GM19452 (cell line): ENCODE results near the gene ITGAE.
A peak's percentile ranks its signal among the peaks of the same experiment; 100 is the strongest.
"Not testable (repeated sequence)": the region's sequence is repeated elsewhere in the genome, so short reads cannot be mapped to it uniquely, and the experiment has no call there.

ENCODE experiments used
- ATAC-seq: cut with Tn5 transposase; IDR thresholded peaks from one replicate; pipeline ENCODE4 v1.9.1; 2021; ENCODE audit not compliant: unreplicated experiment

The ITGAE gene

DNA sequence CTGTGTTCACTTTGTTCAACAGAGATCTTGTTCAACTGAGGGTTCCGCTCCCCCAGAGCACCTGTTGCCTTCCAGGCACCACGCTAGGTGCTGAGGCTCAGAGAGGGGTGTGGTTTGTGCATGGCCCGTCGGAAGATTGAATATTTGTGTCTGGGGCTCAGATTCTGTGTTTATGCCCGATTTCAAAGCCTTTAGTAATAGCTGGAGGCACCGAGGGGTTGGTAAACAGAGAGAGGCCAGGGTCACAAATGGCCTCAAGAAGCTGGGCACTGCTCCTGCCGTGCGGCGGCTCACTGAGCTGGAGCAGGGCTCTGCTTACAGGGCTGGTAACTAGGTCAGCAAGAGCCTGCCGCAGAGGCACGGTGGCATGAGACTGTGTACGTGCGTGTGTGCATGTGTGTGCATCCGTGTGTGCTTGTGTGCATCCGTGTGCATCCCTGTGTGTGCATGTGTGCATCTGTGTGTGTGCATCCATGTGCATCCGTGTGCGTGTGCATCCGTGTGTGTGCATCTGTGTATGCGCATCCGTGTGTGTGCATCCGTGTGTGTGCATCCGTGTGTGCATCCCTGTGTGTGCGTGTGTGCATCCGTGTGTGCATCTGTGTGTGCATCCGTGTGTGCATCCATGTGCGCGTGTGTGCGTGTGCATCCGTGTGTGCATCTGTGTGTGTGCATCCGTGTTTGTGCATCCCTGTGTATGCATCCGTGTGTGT lies 5.4 kb downstream of the ITGAE start:
- ATAC-seq, result no peak

DNA sequence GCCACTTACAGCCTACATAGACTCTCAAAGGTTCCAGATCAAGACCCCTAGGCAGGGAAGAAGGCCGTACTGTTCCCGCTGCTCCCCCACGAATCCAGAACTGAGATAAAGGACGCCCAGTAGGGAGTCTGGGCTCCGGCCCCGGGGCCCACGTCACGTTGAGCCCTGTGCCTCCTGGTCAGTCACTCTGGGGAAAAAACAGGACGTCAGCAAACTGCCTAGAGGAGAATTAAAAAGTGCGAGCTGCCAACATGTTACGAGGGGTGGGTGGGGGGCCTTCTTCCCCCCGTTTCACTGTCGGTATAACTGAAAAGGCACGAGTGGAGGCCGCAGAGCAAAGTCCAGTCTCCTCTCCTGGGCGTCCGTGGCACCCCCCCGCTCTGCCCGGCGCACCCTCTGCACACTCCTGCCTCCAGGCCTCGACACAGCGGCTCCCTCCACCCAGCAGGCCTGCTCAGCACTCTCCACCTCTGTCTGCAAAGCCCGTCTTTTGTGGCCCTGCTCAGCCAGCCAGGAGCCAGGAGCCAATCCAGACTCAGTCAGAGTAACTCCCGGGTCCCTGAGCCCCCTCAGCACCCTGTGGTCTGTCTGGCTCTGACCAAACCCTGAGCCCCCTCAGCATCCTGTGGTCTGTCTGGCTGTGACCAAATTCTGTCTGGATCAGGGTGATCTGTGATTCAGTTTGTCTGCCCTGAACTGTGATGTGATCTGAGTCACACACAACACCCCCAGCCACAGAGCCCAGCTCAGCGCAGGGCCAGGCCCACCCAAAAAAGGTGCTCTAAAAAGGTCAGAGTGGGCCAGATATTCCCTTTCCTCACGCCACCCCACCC lies 6.2 kb downstream of the ITGAE start:
- no peak for ATAC-seq

DNA sequence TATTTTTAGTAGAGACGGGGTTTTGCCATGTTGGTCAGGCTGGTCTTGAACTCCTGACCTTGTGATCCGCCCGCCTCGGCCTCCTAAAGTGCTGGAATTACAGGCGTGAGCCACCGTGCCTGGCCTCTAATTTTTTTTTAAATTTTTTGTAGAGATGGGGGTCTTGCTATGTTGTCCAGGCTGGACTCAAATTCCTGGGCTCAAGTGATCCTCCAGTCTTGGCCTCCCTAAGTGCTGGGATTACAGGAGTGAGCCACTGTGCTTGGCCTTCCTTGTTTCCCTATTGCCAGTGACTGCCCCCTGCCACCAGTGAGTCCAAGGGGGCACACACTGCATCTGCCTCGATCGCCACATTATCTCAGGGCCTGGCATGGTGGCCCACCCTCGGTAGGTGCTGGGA lies 6.8 kb downstream of the ITGAE start:
- not testable (repeated sequence) for ATAC-seq

DNA sequence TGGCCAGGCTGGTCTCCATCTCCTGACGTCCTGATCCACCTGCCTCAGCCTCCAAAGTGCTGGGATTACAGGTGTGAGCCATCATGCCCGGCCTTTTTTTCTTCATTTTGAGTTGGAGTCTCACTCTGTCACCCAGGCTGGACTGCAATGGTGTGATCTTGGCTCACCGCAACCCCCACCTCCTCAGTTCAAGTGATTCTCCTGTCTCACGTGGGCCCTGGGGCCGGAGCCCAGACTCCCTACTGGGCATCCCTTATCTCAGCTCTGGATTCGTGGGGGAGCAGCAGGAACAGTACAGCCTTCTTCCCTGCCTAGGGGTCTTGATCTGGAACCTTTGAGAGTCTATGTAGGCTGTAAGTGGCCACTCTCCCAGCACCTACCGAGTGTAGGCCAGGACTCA lies 7.7 kb downstream of the ITGAE start:
- not testable (repeated sequence) for ATAC-seq

DNA sequence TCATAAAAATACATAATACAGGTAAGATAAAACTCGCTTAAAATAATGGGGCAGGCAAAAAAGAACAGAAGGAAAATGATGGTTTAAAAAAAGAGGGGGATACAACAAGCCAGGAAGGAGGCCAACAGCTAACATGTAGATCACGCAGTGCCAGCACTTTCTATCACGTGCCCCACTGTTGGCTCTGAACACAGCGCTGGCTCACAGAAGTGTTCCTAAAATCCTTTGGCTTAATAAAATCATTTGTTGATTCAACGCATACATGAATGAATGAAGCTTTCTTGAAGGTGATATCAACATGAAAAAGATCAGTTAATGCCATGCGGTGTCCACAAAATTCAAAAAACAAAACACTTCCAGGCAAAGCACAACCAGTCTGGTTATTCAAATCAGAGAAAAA lies 8.5 kb downstream of the ITGAE start:
- no peak for ATAC-seq

DNA sequence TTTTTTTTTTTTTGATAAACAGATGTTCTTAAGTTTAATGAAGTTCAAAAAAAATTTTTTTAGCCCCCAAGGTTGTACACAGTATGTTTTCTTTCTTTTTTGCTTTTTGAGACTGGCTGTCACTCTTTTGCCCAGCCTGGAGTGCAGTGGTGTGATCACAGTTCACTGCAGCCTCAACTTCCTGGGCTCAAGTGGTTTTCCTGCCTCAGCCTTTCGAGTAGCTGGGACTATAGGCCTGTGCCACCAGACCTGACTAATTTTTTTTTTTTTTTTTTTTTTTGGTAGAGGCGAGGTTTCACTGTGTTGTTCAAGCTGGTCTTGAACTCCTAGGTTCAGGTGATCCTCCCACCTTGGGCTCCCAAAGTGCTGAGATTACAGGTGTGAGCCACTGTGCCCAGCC lies 12.8 kb downstream of the ITGAE start:
- no peak for ATAC-seq

DNA sequence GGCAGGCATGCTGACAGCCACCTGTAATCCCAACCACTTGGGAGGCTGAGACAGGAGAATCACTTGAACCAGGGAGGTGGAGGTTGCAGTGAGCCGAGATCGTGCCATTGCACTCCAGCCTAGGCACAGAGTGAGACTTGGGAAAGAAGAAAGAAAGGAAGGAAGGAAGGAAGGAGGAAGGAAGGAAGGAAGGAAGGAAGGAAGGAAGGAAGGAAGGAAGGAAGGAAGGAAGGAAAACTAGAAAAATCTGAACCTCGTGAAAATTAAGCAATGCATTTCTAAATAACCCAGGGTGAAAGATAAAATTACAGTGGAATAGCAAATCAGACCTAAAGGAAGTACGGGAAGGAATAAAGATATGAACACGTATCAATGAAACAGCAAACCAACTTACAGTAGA lies 15.7 kb downstream of the ITGAE start:
- not testable (repeated sequence) for ATAC-seq

DNA sequence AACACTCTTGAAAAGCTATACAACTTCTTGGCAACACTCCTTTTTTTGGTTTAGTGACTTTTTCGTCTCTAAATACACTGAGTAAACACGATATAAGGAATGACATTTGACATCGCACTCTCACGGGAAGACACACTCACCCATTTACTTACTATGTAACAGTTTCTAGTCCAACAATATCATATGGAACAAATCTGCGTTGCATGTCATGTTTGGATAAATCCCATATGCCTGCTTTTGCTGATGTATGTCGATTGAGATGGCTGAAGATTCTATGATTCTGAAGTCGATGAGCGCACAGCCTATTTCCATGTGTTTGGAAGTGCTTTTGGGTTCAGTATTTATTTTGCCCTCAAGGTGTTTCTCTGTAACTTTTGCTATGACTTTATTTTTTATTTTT lies 18.2 kb downstream of the ITGAE start:
- no peak for ATAC-seq

DNA sequence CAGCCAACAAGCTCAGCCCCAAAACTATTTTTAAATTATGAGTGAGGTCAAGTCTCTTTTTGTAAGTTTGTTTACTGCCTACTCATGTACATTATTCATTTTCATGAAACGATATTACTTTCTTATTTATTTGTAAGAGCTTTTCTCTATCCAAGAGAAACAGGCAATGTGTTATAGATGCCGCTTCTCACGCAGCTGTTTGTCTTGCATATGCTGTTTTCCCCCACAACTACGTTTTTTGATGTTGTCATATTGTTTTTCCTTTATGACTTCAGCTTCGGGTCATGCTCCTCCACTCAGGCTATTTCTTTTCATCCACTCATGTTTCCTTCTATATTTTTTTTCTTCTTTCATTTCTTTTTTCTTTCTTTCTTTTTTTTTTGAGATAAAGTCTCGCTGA lies 20.0 kb downstream of the ITGAE start:
- ATAC-seq, result no peak

DNA sequence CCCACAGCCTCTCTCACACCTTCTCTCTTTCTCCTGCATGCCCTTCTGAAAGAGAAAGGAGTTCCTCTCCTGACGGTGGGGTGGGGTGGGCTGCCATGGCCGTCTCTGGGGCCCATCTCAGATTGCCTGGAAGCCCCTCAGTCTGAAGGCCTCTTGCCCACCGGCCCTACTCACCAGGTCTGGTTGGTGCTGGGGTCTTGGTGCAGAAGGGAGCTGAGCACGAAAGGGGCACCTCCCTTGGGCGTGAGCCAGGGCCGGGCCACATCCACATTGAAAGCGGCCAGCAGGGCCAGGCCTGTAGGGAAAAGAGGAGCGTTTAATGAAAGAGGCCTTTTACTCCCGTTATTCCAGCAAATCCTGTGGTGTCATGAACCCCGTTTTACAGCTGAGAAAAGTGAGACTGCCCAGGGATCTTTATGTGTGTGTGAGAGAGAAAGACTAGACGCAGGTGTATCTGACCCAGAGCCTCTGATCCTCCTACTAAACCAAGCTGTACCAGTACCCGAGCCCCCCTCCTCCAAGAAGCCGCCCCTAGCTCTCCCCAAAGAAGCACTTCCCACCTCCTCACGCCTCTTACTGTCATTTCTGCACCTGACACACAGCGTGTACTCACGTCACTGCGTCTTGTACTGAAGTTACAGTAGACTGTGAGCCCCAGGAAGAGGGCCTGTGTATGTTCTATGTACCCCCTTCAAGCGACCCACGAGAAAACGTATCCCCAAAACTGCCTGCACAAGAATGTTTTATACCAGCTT lies 23.4 kb downstream of the ITGAE start:
- no peak for ATAC-seq

DNA sequence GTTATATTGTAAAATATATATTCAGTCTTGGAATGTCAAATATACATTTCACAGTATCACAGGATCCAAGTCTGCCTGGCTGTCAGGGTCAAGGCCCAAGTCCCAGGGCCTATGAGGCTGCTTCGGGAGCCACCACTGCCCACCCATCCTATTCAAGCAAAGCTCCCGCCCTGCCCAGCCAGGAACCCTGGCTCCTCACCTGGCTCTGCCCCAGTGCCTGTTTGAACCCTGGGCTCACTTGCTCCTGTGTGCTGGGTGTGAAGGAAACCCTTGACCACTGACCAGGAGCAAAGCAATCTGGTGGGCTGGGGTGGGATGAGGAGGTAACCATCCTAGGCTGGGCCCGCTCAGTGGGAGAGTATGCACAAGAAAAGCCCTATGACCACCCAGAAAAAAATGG lies 27.0 kb downstream of the ITGAE start:
- no peak for ATAC-seq

DNA sequence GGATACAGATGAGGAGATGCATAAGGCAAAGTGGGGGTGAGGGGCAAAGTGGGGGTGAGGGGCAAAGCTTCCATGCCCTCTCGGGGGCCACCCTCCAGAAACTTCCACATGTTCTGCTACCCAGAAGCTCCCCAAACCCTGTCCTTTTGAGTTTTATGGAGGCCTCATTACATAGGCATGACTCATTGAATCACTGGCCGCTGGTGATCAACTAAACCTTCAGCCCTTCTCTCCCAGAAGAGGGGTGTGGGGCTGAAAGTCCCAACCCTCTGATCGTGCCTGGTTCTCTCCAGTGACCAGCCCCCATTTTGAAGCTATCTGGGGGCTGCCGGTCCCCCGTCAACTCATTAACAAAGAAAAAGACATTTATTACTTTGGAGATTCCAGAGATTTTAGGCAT lies 27.5 kb downstream of the ITGAE start:
- no peak for ATAC-seq

DNA sequence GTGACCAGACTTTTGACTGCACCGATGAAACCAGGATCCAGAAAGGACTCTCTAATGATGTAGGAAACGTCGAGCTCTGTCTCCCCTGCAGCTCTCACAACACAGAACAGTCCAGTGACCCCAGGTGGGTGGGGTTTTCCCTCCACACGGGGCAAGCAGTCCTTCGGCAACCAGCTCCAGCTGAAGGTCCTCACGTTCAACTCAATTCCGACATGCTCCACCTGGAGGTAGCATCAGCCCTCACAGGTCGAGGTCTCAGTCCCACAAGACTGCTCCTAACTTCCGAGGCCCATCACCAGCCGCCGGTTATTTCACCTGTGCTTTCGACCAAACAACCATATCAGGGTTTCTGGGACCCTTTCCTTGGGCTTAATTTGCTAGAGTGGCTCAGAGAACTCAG lies 28.2 kb downstream of the ITGAE start:
- ATAC-seq, result no peak

DNA sequence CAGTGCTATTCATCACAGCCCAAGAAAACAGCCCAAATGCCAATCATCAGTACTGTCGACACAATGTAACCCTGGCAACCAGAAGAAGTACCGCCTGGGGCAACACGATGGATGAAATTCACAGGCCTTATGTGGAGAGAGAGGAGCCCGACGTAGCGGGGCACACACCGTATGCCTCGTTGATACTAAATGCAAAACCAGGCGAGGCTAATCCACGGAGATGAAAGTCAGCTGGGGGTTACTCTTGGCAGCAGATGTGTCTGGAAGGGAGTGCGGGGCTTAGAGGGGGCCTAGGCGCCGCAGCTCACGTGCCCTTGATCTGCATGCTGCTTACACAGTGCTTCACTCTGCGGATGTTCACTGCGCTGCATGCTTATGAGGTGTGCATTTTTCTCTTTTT lies 29.8 kb downstream of the ITGAE start:
- ATAC-seq, result no peak

DNA sequence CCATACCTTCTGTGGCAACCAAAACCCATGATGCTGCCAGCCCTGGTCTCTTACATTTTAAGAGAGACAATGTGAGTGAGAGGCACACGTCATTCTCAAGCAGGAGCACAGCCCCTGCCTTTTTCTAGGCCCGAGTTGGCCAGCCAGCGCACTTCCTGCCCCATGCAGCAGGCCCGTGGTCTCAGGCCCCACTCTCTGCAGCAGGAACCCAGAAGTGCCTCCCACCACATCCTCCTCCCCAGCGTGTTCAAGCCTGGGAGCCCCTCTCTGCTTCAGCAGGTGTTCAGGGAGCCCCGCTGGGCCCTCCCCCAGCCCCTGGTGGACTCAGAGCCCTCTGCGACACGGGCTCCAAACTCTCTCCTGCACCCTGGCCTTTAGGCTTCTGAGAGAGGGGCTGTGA lies 30.5 kb downstream of the ITGAE start:
- ATAC-seq, result no peak

DNA sequence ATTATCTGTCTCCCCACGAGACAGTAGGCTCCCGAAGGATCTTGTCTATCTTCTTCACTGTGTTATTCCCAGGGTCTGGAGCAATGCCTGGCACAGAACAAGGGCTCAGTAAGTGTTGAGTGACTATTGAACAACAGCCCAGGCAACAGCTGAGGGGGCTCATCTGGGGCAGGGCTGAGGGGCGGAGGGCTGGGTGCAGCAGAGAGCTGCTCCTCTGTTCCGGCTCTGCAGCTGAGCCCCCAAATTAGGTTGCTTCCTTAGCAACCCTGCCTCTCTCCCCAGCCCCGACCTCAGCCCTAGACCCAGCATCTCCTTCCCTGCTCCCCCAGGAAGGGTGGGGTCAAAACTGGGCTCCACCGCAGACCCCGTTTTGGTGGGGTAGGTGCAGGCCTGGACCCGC lies 32.2 kb downstream of the ITGAE start:
- no peak for ATAC-seq

DNA sequence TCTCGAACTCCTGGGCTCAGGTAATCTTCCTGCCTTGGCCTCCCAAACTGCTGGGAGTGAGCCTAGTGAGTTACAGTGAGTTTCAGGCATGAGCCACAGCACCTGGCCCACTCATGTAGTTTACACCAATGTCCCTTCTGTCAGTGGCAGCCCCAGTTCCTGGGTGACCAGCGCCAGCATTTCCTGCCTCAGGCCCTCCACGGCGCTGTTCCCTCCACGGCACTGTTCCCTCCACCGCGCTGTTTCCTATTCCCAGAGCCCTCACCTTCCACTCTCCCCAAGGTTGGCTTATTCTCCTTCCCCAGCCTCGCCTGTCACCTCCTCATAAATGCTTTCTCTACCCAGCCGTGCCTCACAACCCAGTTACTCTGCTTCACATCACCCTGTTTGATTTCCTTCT lies 32.6 kb downstream of the ITGAE start:
- no peak for ATAC-seq

DNA sequence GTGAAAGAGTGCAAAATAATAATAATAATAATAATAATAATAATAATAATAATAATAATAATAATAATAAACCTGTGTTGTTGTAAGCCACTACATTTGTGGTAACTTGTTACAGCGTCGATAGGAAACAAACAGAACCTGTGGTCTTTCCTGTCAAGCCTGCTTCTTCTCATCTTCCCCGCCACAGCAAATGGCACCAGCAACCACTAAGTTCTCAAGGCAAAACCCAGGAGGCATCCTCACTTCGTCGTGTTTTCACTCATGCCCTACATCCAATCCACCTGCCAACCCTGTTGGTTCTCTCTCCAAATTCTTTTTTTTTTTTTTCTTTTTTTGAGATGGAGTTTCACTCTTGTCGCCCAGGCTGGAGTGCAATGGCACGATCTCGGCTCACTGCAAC lies 34.2 kb downstream of the ITGAE start:
- ATAC-seq, result no peak

DNA sequence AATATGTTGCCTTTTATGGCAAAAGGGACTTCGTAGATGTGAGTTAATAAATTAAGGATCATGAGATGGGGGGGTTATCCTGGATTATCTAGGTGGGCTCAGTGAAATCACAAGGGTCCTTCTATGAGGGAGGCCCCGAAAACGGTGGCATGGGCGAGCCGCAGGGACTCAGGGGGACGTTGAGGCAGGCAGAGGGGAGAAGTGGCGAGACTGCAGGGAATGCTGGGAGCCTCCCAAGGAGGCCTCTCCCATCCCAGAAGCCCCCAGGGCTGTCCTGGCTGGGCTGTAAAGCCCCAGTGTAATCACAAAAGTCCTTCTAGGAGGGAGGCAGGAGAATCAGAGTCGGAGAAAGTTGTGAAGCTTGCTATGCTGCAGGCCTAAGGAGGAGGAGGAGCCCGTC lies 35.0 kb downstream of the ITGAE start:
- ATAC-seq, result no peak

DNA sequence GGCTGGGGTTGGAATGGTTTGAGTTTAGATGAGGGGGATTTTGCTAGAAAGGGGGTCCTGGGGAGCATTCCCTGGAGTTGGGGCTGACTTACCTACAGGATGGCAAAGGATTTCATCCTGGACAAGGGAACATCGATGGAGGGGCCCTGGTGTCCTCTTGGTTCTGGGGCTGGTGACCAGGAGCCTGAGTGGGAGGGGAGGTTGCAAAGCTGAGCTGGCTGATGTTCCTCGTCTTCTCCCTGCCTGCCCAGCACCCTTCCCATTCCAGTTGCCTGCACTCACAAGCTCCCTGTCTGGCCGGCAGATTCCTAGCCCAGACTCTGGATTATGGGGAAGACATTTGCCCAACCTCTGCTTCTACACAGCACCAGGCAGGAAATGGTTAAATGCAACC lies 37.2 kb downstream of the ITGAE start:
- ATAC-seq, result no peak

DNA sequence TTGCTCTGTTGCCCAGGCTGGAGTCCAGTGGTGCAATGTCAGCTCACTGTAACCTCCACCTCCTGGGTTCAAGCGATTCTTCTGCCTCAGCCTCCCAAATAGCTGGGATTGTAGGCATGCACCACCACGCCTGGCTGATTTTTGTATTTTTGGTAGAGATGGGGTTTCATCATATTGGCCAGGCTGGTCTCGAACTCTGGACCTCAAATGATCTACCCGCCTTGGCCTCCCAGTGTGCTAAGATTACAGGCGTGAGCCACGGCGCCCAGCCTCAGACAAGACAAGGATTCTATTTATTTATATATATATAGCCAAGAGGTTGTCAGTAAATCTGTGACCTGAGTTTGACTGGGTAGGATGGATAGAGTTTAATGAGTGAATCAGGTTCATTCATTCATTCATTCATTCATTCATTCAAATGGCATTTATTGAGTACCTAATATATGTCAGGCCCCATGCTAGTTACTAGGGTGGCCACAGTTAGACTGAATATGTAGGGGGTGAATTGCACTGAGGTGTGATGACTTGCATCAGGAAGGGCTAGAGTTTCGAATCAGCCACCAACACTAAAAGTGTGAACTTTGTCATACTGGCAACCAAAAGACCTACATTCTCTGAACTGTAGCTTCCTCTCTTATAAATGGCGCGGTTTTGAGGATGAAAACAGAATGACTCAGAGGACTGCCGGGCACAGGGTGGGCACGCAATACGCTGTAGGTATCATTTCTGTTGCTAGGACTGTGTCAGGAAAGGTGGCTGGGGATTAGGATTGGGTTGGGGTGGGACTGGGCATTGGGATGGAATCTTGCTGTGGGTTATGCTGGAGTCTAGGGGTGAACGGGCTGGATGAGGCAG lies 37.8 kb downstream of the ITGAE start:
- ATAC-seq, result peak; percentile 72
